GM08714 (cell line): ENCODE measurements around the gene ULK1.
"Not testable (repeated sequence)": the region's sequence is repeated elsewhere in the genome, so short reads cannot be mapped to it uniquely, and the experiment has no call there.

Source experiments
- H3K4me3 ChIP-seq: fragments of 200-500 bp; sonication (Bioruptor generic); 2 replicates; pipeline ENCODE4 v1.5.1; 2014; ENCODE audit warnings: mild to moderate bottlenecking, low read length, inconsistent platforms
- ZNF274 ChIP-seq: IDR thresholded peaks from 2 replicates; pipeline ENCODE4 v1.6.1; 2012; ENCODE audit warnings: mild to moderate bottlenecking, low read depth, low read length

ULK1 gene

DNA sequence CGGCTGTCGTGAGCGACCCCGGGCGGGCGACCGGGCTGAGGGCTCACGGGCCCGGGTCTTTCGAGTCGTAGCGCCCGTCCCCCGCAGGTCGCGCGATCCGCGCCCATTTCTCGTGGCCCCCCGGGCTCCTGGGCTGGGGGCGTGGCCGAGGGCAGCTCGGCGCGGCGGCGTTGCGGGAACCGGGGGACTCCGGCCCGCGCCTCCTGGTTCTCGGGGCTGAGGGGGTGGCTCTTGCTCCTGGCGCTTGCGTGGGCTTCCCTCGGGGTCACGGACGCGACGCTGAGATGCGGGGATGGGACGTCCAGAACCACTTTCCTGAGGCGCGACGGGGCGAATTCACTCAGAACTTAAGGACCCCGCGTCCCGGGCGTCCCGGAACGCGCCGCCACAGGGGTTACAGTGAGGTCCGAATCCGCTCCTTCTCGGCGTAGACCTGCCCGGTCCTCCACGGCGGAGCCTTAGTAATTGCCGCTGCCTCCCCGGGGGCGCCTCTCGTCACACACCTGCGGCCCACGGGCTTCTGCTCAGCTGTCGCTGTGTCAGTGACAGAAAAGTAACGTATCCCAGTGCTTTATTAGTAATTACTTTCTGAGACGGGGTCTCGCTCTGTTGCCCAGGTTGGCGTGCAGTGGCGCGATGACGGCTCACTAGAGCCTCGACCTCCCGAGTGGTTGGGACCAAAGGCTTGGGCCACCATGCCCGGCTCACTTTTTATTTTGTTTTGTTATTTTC lies 55.9 kb downstream of the ULK1 start:
- peak overlapping the region; percentile 83 for H3K4me3 ChIP-seq
- no peak for TF ChIP-seq ZNF274

DNA sequence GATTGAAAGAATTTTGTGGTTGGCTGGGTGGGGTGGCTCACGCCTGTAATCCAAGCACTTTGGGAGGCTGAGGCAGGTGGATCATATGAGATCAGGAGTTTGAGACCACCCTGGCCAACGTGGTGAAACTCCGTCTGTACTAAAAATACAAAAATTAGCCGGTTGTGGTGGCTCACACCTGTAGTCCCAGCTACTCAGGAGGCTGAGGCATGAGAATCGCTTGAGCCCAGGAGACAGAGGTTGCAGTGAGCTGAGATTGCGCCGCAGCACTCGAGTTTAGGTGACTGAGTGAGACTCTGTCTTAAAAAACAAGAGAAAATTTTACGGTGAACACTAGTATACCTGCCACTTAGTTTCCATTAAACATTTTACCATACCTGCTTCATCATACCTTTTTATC lies 59.4 kb downstream of the ULK1 start:
- not testable (repeated sequence) for H3K4me3 ChIP-seq

DNA sequence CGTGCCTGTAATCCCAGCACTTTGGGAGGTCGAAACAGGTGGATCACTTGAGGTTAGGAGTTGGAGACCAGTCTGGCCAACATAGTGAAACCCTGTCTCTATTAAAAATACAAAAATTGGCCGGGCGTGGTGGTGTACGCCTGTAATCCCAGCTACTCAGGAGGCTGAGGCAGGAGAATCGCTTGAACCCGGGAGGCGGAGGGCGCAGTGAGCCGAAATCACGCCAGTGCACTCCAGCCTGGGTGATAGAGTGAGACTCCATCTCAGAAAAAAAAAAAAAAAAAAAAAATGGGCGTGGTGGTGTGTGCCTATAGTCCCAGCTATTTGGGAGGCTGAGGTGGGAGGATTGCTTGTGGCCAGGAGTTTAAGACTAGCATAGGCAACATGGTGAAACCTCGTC lies 60.0 kb downstream of the ULK1 start:
- H3K4me3 ChIP-seq: not testable (repeated sequence)

DNA sequence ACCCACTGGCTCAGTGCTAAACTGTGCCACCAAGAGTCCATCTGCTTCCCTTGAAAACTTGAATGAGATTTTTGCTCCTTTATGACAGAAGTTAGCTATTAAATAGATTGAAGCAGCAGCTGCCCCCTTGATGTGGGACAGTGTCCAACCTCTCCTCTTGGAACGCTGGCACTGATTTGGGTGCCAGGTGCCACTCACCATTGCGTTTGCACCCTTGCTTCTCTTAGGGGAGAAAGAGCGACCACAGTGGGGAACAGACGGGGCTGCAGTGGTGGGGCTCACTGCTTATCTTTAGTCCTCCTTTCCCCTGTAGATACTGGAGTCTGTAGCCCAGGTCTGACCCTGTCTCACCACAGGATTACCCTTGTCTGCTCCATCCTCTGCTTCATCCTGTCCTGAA lies 64.7 kb downstream of the ULK1 start:
- no peak overlapping the region for H3K4me3 ChIP-seq
- no peak for TF ChIP-seq ZNF274

DNA sequence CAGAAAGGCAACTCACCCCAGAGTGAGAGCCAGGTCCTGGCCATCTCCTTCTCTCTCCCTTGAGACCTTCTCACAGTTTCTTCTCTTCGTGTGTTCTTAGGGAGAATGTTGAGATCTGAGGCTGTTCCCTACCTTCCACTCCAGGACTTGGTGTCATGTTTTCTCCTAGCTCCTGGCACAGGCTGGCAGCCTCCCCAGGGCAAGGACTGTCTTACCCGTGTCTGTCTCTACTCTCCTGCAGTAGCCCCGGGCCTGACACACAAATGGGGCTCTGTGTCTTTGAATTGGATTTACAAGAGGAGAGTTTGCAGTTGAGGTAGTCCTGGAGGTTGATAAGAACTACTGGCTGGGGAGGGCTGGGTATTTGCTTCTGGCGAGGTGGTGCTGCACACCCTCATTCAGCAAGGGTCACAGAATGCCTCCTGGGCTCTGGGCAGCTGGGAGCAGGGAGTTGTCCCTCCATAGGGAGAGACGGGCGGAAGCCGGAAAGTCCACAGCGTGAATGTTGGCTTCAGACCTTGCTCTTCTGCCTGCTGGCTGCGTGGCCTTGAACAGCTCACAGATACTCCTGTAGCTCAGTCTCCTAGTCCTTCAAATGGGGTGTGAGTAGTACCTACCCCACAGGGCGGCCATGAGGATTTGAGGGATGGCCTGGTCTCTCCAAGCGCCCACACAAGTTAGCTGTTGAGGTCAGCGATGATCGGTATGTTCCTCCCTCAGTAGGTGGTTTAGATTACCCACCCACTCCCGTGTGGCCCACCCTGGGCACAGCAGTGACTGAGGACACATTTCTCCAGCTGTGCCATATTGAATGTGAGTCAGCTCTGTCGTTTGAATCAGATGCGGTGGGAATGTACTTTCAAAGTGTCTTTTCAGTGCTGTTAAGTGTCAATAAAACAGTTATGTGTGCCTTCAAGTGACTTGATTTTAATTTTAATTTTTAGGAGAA lies 65.5 kb downstream of the ULK1 start:
- no peak overlapping the region for H3K4me3 ChIP-seq
- no peak for TF ChIP-seq ZNF274

DNA sequence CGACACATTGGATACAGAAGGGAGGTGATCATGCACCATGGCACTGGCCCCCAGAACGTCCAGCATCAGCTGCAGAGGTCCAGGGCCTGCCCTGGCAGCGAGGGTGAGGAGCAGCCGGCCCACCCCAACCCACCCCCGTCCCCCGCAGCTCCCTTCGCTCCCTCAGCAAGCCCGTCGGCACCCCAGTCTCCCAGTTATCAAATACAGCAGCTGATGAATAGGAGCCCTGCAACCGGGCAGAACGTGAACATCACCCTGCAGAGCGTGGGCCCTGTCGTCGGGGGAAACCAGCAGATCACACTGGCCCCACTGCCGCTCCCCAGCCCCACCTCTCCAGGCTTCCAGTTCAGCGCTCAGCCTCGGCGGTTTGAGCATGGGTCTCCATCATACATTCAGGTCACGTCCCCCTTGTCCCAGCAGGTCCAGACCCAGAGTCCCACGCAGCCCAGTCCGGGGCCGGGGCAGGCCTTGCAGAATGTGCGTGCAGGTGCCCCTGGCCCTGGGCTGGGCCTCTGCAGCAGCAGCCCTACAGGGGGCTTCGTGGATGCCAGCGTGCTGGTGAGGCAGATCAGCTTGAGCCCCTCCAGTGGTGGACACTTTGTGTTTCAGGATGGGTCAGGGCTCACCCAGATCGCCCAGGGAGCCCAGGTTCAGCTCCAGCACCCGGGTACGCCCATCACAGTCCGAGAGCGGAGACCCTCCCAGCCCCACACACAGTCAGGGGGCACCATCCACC lies 66.3 kb downstream of the ULK1 start:
- H3K4me3 ChIP-seq: not testable (repeated sequence)

DNA sequence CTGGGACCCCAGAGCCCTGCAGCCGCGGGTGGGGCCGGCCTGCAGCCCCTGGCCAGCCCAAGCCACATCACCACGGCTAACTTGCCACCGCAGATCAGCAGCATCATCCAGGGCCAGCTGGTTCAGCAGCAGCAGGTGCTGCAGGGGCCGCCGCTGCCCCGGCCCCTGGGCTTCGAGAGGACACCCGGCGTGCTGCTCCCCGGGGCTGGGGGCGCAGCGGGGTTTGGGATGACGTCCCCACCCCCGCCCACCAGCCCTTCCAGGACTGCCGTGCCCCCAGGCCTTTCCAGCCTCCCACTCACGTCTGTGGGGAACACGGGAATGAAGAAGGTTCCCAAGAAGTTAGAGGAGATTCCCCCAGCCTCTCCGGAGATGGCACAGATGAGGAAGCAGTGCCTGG lies 66.9 kb downstream of the ULK1 start:
- H3K4me3 ChIP-seq: not testable (repeated sequence)

DNA sequence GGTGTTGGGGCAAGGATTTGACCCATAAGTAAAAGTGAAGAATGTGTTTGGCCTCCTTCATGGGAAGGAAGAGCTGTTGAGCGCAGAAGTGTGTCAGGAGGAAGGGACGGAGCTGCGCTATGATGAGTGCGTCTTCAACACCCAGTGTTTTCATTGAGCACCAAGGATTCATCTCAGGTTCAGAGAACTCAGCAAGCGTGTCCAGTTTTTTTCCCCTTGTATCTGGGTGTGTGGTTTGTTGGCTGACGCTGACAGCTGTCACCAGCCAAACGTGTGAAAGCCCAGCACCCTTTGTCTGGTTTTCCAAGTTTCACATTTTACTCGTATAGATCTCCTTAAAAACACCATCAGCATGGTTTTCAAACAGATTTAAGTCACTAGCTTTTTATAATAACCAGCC lies 67.6 kb downstream of the ULK1 start:
- TF ChIP-seq ZNF274: no peak
- no peak overlapping the region for H3K4me3 ChIP-seq

DNA sequence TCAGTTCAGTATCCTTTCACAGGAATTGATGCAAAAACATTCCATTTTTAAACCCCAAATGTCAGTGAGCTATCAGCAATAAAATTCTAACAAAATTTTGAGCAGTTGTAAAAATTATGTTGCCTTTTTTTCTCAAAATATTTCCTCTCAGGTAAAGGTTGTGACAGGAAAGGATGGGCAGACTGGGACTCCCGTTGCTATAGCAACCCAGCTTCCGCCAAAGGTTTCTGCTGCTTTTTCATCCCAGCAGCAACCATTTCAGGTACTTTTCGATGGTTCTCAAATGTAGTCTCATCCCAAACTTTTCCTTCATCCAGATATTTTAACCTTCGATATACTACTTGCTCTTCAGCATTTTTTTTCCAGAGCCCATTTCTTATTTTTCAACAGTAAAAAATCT lies 69.0 kb downstream of the ULK1 start:
- no peak overlapping the region for H3K4me3 ChIP-seq
- no peak for TF ChIP-seq ZNF274

DNA sequence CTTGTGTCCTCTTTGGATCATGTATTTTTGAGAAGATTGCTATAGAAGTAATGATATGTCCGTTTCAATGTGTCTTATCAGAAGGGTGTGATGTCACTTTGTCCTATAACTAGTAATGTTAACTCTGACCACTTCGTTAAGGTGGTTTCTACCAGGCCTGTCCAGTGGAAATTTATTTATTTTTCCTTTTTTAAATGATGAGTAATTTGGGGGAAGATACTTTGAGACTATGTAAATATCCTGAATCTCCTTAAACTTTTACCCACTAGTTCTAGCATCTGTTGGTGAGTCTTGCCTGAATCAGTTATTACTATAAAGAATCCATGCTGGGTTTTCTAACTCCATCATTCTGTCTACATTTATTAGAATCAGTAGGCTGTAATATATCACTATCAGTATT lies 70.7 kb downstream of the ULK1 start:
- no peak overlapping the region for H3K4me3 ChIP-seq
- TF ChIP-seq ZNF274: no peak

DNA sequence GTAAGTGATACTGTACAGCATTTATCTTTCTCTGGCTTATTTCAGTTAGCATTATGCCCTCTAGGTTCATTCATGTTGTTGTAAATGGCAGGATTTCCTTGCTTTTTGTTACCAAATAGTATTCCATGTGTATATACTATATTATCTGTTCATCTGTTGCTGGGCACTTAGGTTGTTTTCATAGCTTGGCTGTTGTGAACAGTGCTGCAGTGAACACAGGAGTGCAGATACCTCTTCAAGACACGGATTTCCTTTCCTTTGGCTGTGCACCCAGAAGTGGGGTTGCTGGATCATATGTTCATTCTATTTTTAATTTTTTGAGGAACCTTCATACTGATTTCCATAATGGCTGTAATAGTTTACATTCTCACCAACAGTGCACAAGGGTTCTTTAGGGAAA lies 76.8 kb downstream of the ULK1 start:
- TF ChIP-seq ZNF274: no peak
- no peak overlapping the region for H3K4me3 ChIP-seq
